HFFc6 (cell line): ENCODE measurements around the gene BAZ2B. TPM values are rescaled to one million over a fixed set of nuclear protein-coding genes. Genes with fewer than 3 reads are reported as not detected.

Experiments
- DNase-seq: peaks from one replicate; pipeline ENCODE4 v3.0.0-alpha.2; 2018
- H3K27ac Mint-ChIP-seq: 2 replicates; pipeline ENCODE4 v1.8.0; 2020; ENCODE audit warnings: mild to moderate bottlenecking, mixed read lengths
- H3K27me3 Mint-ChIP-seq: 2 replicates; pipeline ENCODE4 v1.8.0; 2021; ENCODE audit warnings: mild to moderate bottlenecking, moderate library complexity, mixed read lengths; ENCODE audit not compliant: insufficient read depth
- H3K36me3 Mint-ChIP-seq: 2 replicates; pipeline ENCODE4 v1.8.0; 2021; ENCODE audit warnings: low read depth, mixed read lengths
- H3K4me1 Mint-ChIP-seq: 2 replicates; pipeline ENCODE4 v1.8.0; 2020; ENCODE audit warnings: low read depth, mixed read lengths
- H3K4me3 Mint-ChIP-seq: 2 replicates; pipeline ENCODE4 v1.8.0; 2020; ENCODE audit warnings: mild to moderate bottlenecking, moderate library complexity, mixed read lengths
- H3K9me3 Mint-ChIP-seq: 2 replicates; pipeline ENCODE4 v1.8.0; 2020; ENCODE audit warnings: mild to moderate bottlenecking, mixed read lengths
- total RNA-seq, 6 experiments: library from RNA; stranded (reverse); fragmentation: NEBNext Ultra II Directional; extraction: Animal tissue kit (Norgen Biotek cat#: 25700); gene quantifications; 2 replicates in 1 of 6; 3 replicates in 5 of 6; pipeline ENCODE4 v1.2.3, GENCODE V29; 2021
- TF ChIP-seq, protein P1 (sequence below): fragments of 200-600 bp; sonication (generic); IDR thresholded peaks from 2 replicates; pipeline ENCODE4 v1.5.0; 2021; ENCODE audit warnings: antibody characterized with exemption, mild to moderate bottlenecking

BAZ2B gene
- total RNA-seq, 6 experiments from 2014 or later = 18.6 to 23.7 (median 19.2) TPM

DNA sequence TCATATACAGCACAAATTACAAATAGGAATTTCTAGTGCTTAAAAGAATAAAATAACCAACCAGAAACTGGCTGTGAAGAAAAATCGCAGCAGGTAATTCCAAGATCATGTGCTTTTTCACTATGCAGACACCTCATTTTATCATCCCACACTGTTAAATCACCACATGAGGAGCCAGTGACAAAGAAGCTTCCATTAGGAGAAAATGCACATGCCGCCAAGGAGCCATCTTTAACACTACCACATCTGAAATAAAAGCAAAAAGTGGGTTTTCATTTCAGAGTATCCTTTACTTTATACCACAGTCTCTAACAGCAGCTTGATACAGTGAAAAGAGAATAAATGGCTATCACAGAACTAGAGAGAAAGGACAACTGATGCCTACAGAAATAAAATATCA, 336.6 kb downstream of the BAZ2B start:
- H3K27ac Mint-ChIP-seq = no peak overlapping the region
- peaks cover 9% of the 10 kb centered on the region for H3K4me1 Mint-ChIP-seq
- no peaks in the 10 kb centered on the region for H3K9me3 Mint-ChIP-seq
- H3K4me3 Mint-ChIP-seq = no peak overlapping the region
- no peaks in the 10 kb centered on the region; the same call in 1 of the 2 replicates for H3K27me3 Mint-ChIP-seq
- TF ChIP-seq, protein P1, sequence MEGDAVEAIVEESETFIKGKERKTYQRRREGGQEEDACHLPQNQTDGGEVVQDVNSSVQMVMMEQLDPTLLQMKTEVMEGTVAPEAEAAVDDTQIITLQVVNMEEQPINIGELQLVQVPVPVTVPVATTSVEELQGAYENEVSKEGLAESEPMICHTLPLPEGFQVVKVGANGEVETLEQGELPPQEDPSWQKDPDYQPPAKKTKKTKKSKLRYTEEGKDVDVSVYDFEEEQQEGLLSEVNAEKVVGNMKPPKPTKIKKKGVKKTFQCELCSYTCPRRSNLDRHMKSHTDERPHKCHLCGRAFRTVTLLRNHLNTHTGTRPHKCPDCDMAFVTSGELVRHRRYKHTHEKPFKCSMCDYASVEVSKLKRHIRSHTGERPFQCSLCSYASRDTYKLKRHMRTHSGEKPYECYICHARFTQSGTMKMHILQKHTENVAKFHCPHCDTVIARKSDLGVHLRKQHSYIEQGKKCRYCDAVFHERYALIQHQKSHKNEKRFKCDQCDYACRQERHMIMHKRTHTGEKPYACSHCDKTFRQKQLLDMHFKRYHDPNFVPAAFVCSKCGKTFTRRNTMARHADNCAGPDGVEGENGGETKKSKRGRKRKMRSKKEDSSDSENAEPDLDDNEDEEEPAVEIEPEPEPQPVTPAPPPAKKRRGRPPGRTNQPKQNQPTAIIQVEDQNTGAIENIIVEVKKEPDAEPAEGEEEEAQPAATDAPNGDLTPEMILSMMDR = no peak
- no peak for DNase-seq
- H3K36me3 Mint-ChIP-seq = no peaks in the 10 kb centered on the region

DNA sequence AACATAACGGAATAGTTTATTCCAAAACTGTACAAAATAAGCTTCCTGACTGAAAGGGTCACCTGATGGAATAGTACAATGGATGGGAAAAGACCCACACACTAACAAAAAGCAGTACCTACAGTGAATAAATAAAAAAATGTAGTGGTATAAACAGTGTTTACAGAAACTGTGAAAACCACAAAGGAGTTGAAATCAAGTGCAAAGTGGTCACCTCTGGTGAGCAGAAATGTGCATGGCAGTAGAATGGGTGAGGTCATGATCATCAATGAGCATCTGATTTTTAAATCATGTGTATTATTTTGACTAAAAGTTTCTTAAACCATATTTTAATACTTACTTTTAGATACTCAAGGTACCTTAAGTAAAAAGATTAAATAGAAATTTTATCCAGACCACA, 341.2 kb downstream of the BAZ2B start:
- Mint-ChIP-seq H3K4me3 (no peak overlapping the region), H3K9me3 (no peaks in the 10 kb centered on the region), H3K36me3 (peaks cover 9% of the 10 kb centered on the region), H3K4me1 (peaks cover 6% of the 10 kb centered on the region), H3K27ac (no peak overlapping the region), H3K27me3 (no peaks in the 10 kb centered on the region; the same call in 1 of the 2 replicates)
- no peak for DNase-seq
- TF ChIP-seq, protein P1 = no peak

DNA sequence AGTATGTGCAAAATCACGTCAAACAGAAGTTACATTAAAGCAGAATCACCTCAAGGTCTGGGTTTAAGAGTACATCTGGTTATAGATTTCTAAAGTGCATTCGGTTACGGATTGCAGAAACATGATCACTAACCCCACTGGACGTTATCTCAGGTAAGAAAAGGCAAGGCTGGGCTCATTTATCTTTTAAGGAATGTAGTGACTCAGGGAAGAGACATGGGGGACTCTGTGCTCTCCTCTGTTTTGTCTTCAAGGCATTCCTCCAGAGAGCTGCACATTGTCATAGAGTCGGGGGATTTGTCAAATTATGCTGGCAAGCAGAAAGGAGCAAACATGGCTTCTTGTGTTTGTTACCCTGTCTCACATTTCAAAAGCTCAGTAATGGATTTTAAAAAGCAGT, 344.2 kb downstream of the BAZ2B start:
- Mint-ChIP-seq H3K9me3 (no peaks in the 10 kb centered on the region), H3K36me3 (peaks cover 10% of the 10 kb centered on the region), H3K4me3 (no peak overlapping the region), H3K27ac (no peak overlapping the region), H3K27me3 (no peaks in the 10 kb centered on the region; the same call in none of the 2 replicates), H3K4me1 (peaks cover 19% of the 10 kb centered on the region)
- no peak for DNase-seq
- TF ChIP-seq, protein P1 = no peak

DNA sequence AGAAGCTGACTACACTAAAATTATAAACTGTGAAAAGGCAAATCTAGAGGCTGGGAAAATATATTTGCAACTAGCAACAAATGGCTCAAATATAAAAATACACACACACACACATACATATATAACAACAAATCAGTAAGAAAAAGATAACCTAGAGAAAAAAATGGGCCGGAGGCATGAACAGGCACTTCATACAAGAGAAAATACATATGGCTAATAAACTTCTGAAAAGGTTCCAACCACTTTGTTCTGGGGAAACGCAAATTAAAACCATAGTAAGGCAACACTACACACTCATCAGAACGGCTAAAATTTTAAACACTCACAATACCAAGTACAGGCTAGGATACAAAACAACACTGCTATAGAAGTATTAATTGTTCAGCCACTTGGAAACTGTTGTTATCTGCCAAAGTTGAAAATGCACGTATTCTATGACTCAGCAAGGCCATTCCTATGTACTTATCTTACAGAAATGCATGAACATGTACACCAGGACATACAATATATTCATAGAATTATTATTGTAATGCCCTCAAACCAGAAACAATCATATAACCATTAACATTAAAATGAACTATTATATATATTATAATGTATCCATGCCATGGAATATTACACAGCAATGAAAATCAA, 345.5 kb downstream of the BAZ2B start:
- Mint-ChIP-seq H3K9me3 (no peaks in the 10 kb centered on the region), H3K27me3 (no peaks in the 10 kb centered on the region; the same call in none of the 2 replicates), H3K27ac (no peak overlapping the region), H3K4me3 (no peak overlapping the region), H3K4me1 (peaks cover 19% of the 10 kb centered on the region), H3K36me3 (peaks cover 13% of the 10 kb centered on the region)
- TF ChIP-seq, protein P1 = no peak
- no peak for DNase-seq

Other genes starting within 250 kb of the BAZ2B start
- gene MARCHF7, start 96.0 kb upstream of the BAZ2B start, total RNA-seq = 10 to 100 TPM; 73.8 to 91.5 (median 84.7) TPM
- 1 to 10 TPM; 1.9 to 5.6 (median 4.2) TPM for gene CD302, start 181.7 kb upstream of the BAZ2B start, total RNA-seq